Mammary epithelial cell (primary cell): Measurements from ENCODE around the gene OR9A2.

ENCODE experiments used
- CTCF ChIP-seq, 2 donors: IDR thresholded peaks in 1 of 2; conservative IDR thresholded peaks in 1 of 2; 2 replicates each; pipeline ENCODE4 v1.5.1; 2011 to 2012; ENCODE audit warnings: inconsistent platforms in 2 of 2, low read length in 2 of 2, mild to moderate bottlenecking in 2 of 2, control low read depth in 1 of 2, low read depth in 1 of 2; ENCODE audit not compliant: insufficient read depth in 1 of 2; ENCODE audit errors: extremely low read depth in 1 of 2
- EZH2 ChIP-seq: IDR thresholded peaks from 2 replicates; pipeline ENCODE4 v1.6.1; 2012; ENCODE audit warnings: low read length, inconsistent platforms, borderline replicate concordance

- TF ChIP-seq EZH2 (no peak), CTCF (conservative IDR thresholded peaks at IDR 0.05 in 1 of 2, IDR thresholded peaks at IDR 0.05 in 1 of 2; ENCODE audit: extremely low read depth in 1 of 2, insufficient read depth in 1 of 2, low read depth in 1 of 2, low read length in 2 of 2) (no peak)
Observed at GRCh38 chr7:143005632-143006260, 21.2 kb downstream of the OR9A2 start.
